GM12874 (cell line): ENCODE results near the gene BTNL9.

Source experiments
- CTCF ChIP-seq: IDR thresholded peaks from 2 replicates; pipeline ENCODE4 v1.5.1; 2011; ENCODE audit warnings: low read depth, mild to moderate bottlenecking, control low read depth, low read length, moderate library complexity; ENCODE audit not compliant: insufficient read depth

Gene BTNL9

GRCh38 chr5:181054138-181054537 is 14.1 kb downstream of the BTNL9 start:
- TF ChIP-seq CTCF, result no peak

- TF ChIP-seq CTCF, result no peak
Observed at GRCh38 chr5:181054871-181055459, 14.9 kb downstream of the BTNL9 start.

GRCh38 chr5:181056431-181056830 is 16.4 kb downstream of the BTNL9 start:
- no peak for TF ChIP-seq CTCF

- no peak for TF ChIP-seq CTCF
Observed at GRCh38 chr5:181058321-181058720, 18.3 kb downstream of the BTNL9 start.

GRCh38 chr5:181058786-181059296 is 18.8 kb downstream of the BTNL9 start:
- TF ChIP-seq CTCF, result no peak

GRCh38 chr5:181059297-181060230 is 19.5 kb downstream of the BTNL9 start:
- no peak for TF ChIP-seq CTCF

GRCh38 chr5:181060231-181060590 is 20.1 kb downstream of the BTNL9 start:
- no peak for TF ChIP-seq CTCF
